NAMALWA (cell line): ENCODE data around the gene COX19.

Experiments
- DNase-seq: peaks from one replicate; pipeline ENCODE4 v3.0.0-alpha.2; 2015; ENCODE audit warnings: low spot score

COX19 gene

GRCh38 chr7:991729-992656, 16.6 kb upstream of the COX19 start:
- DNase-seq: no peak

- no peak for DNase-seq
These were observed 15.8 kb upstream of the COX19 start for GRCh38 chr7:990933-991728.

GRCh38 chr7:990352-990932, 15.1 kb upstream of the COX19 start:
- no peak for DNase-seq

GRCh38 chr7:988963-989529, 13.7 kb upstream of the COX19 start:
- DNase-seq: no peak

GRCh38 chr7:988426-988911, 13.1 kb upstream of the COX19 start:
- no peak for DNase-seq

- no peak for DNase-seq
These were observed 12.6 kb upstream of the COX19 start for GRCh38 chr7:987909-988308.

- no peak for DNase-seq
These were observed 11.7 kb upstream of the COX19 start for GRCh38 chr7:986766-987751.

- DNase-seq: no peak
These were observed 10.8 kb upstream of the COX19 start for GRCh38 chr7:985915-986741.

GRCh38 chr7:985127-985416, 9.7 kb upstream of the COX19 start:
- no peak for DNase-seq

GRCh38 chr7:984361-985126, 9.2 kb upstream of the COX19 start:
- DNase-seq: no peak

- no peak for DNase-seq
These were observed 8.3 kb upstream of the COX19 start for GRCh38 chr7:983616-984071.

GRCh38 chr7:983004-983615, 7.8 kb upstream of the COX19 start, which contains the start of gene CYP2W1:
Gene CYP2W1, plus strand, starts transcription at chr7:983181. Its CDS starts 31 bp downstream, at chr7:983212.
- no peak for DNase-seq

- DNase-seq: no peak
These were observed 7.2 kb upstream of the COX19 start for GRCh38 chr7:982511-983003.

GRCh38 chr7:981793-982510, 6.6 kb upstream of the COX19 start:
- DNase-seq: no peak

- DNase-seq: peak; percentile 66
These were observed 4.7 kb upstream of the COX19 start for GRCh38 chr7:979886-980571.

- no peak for DNase-seq
These were observed 3.8 kb upstream of the COX19 start for GRCh38 chr7:979151-979550.

- DNase-seq: no peak
These were observed 3.2 kb upstream of the COX19 start for GRCh38 chr7:978416-979091.
